BLaER1 (cell line): ENCODE data around the gene GCNT3.
"Not testable (repeated sequence)": the region's sequence is repeated elsewhere in the genome, so short reads cannot be mapped to it uniquely, and the experiment has no call there.

Source experiments
- H3K27ac ChIP-seq: shearing (Covaris generic); formaldehyde crosslinking; 2 replicates; pipeline ENCODE4 v1.8.1; 2022
- H3K27me3 ChIP-seq: shearing (Covaris generic); formaldehyde crosslinking; 2 replicates; pipeline ENCODE4 v1.8.1; 2022
- H3K36me3 ChIP-seq: shearing (Covaris generic); formaldehyde crosslinking; 2 replicates; pipeline ENCODE4 v1.8.1; 2022
- H3K4me1 ChIP-seq: shearing (Covaris generic); formaldehyde crosslinking; 2 replicates; pipeline ENCODE4 v1.8.1; 2022
- H3K4me2 ChIP-seq: shearing (Covaris generic); formaldehyde crosslinking; 2 replicates; pipeline ENCODE4 v1.8.1; 2022
- H3K4me3 ChIP-seq: shearing (Covaris generic); formaldehyde crosslinking; 2 replicates; pipeline ENCODE4 v1.8.1; 2022
- H3K9ac ChIP-seq: shearing (Covaris generic); formaldehyde crosslinking; 2 replicates; pipeline ENCODE4 v1.8.1; 2022
- H3K9me3 ChIP-seq: shearing (Covaris generic); formaldehyde crosslinking; 2 replicates; pipeline ENCODE4 v1.8.1; 2022
- H4K20me1 ChIP-seq: shearing (Covaris generic); formaldehyde crosslinking; 2 replicates; pipeline ENCODE4 v1.8.1; 2022
- Cebpa-rat ChIP-seq: shearing (Covaris generic); IDR thresholded peaks from 2 replicates; pipeline ENCODE4 v1.8.1; 2022

The GCNT3 gene

GRCh38 chr15:59615661-59616060, 4.1 kb downstream of the GCNT3 start:
- Histone ChIP-seq H3K4me2 (peak overlapping the region; percentile 80), H3K27ac (peak overlapping the region; percentile 84), H4K20me1 (no peaks in the 10 kb centered on the region), H3K9me3 (peaks cover 13% of the 10 kb centered on the region; the same call in 1 of the 2 replicates), H3K9ac (no peak overlapping the region), H3K4me3 (peak overlapping the region; percentile 47; the same call in 1 of the 2 replicates), H3K36me3 (no peaks in the 10 kb centered on the region), H3K4me1 (peaks cover 18% of the 10 kb centered on the region), H3K27me3 (no peaks in the 10 kb centered on the region)
- no peak for TF ChIP-seq Cebpa-rat

- no peaks in the 10 kb centered on the region for H3K27me3 ChIP-seq
- H3K4me1 ChIP-seq: peaks cover 18% of the 10 kb centered on the region
- no peak overlapping the region for H3K9ac ChIP-seq
Measured at GRCh38 chr15:59616379-59616778, 4.8 kb downstream of the GCNT3 start.

GRCh38 chr15:59618406-59618805, 6.8 kb downstream of the GCNT3 start:
- H4K20me1 ChIP-seq: no peaks in the 10 kb centered on the region
- H3K4me2 ChIP-seq: no peak overlapping the region
- no peak overlapping the region for H3K9ac ChIP-seq
- no peaks in the 10 kb centered on the region for H3K27me3 ChIP-seq
- H3K36me3 ChIP-seq: no peaks in the 10 kb centered on the region
- H3K9me3 ChIP-seq: peaks cover 13% of the 10 kb centered on the region; the same call in 1 of the 2 replicates
- no peak overlapping the region for H3K27ac ChIP-seq
- peaks cover 18% of the 10 kb centered on the region for H3K4me1 ChIP-seq
- H3K4me3 ChIP-seq: no peak overlapping the region
- TF ChIP-seq Cebpa-rat: no peak

More at GRCh38 chr15:59616379-59616778, 4.8 kb downstream of the GCNT3 start:
- Histone ChIP-seq H3K4me3 (no peak overlapping the region), H3K27ac (no peak overlapping the region), H3K9me3 (peaks cover 13% of the 10 kb centered on the region; the same call in 1 of the 2 replicates), H4K20me1 (no peaks in the 10 kb centered on the region), H3K4me2 (no peak overlapping the region), H3K36me3 (no peaks in the 10 kb centered on the region)
- no peak for TF ChIP-seq Cebpa-rat

GRCh38 chr15:59622289-59622688, 10.7 kb downstream of the GCNT3 start:
- Histone ChIP-seq H3K9me3 (no peaks in the 10 kb centered on the region), H3K27me3 (no peaks in the 10 kb centered on the region), H3K27ac (no peak overlapping the region), H3K4me1 (no peaks in the 10 kb centered on the region), H3K4me3 (no peak overlapping the region), H3K4me2 (no peak overlapping the region), H3K36me3 (no peaks in the 10 kb centered on the region), H4K20me1 (no peaks in the 10 kb centered on the region), H3K9ac (no peak overlapping the region)
- TF ChIP-seq Cebpa-rat: no peak

GRCh38 chr15:59632714-59633113, 21.1 kb downstream of the GCNT3 start:
- Histone ChIP-seq H3K36me3 (peaks cover 16% of the 10 kb centered on the region), H4K20me1 (no peaks in the 10 kb centered on the region), H3K9ac (no peak overlapping the region), H3K4me3 (no peak overlapping the region), H3K27me3 (no peaks in the 10 kb centered on the region), H3K9me3 (no peaks in the 10 kb centered on the region), H3K27ac (no peak overlapping the region), H3K4me2 (no peak overlapping the region), H3K4me1 (no peaks in the 10 kb centered on the region)
- TF ChIP-seq Cebpa-rat: no peak

- Histone ChIP-seq H3K4me3 (no peak overlapping the region), H3K36me3 (peaks cover 49% of the 10 kb centered on the region), H4K20me1 (no peaks in the 10 kb centered on the region; the same call in 1 of the 2 replicates), H3K27me3 (no peaks in the 10 kb centered on the region), H3K9me3 (no peaks in the 10 kb centered on the region), H3K4me2 (no peak overlapping the region), H3K27ac (no peak overlapping the region), H3K4me1 (no peaks in the 10 kb centered on the region), H3K9ac (no peak overlapping the region)
- TF ChIP-seq Cebpa-rat: no peak
Measured at GRCh38 chr15:59636184-59636583, 24.6 kb downstream of the GCNT3 start.

- not testable (repeated sequence) for H3K4me3 ChIP-seq, H3K4me2 ChIP-seq, H3K9ac ChIP-seq, H3K9me3 ChIP-seq, H3K4me1 ChIP-seq, H4K20me1 ChIP-seq, H3K27ac ChIP-seq, H3K27me3 ChIP-seq
- peaks cover 61% of the 10 kb centered on the region for H3K36me3 ChIP-seq
Measured at GRCh38 chr15:59637507-59637906, 25.9 kb downstream of the GCNT3 start.

GRCh38 chr15:59642351-59642750, 30.8 kb downstream of the GCNT3 start:
- H3K36me3 ChIP-seq: peaks cover 90% of the 10 kb centered on the region
- no peak for TF ChIP-seq Cebpa-rat
- H3K27me3 ChIP-seq: no peaks in the 10 kb centered on the region
- no peak overlapping the region for H3K9ac ChIP-seq
- H3K4me2 ChIP-seq: no peak overlapping the region
- no peaks in the 10 kb centered on the region for H3K9me3 ChIP-seq
- no peak overlapping the region for H3K4me3 ChIP-seq
- H3K4me1 ChIP-seq: no peaks in the 10 kb centered on the region
- no peak overlapping the region for H3K27ac ChIP-seq
- H4K20me1 ChIP-seq: peaks cover 34% of the 10 kb centered on the region

GRCh38 chr15:59644756-59645155, 33.2 kb downstream of the GCNT3 start:
- Histone ChIP-seq H4K20me1 (peaks cover 41% of the 10 kb centered on the region; the same call in 1 of the 2 replicates), H3K9me3 (no peaks in the 10 kb centered on the region), H3K27ac (no peak overlapping the region), H3K9ac (no peak overlapping the region), H3K4me2 (no peak overlapping the region), H3K4me3 (no peak overlapping the region), H3K27me3 (no peaks in the 10 kb centered on the region), H3K36me3 (peaks cover 90% of the 10 kb centered on the region), H3K4me1 (no peaks in the 10 kb centered on the region)
- no peak for TF ChIP-seq Cebpa-rat

GRCh38 chr15:59645812-59646211, 34.2 kb downstream of the GCNT3 start:
- not testable (repeated sequence) for H3K27ac ChIP-seq, H3K27me3 ChIP-seq, H3K9ac ChIP-seq, H3K4me1 ChIP-seq, H3K4me3 ChIP-seq, H3K9me3 ChIP-seq, H3K4me2 ChIP-seq
- peaks cover 91% of the 10 kb centered on the region for H3K36me3 ChIP-seq
- peaks cover 50% of the 10 kb centered on the region; the same call in 1 of the 2 replicates for H4K20me1 ChIP-seq

- Histone ChIP-seq H3K4me3 (no peak overlapping the region), H3K9me3 (no peaks in the 10 kb centered on the region), H3K4me2 (no peak overlapping the region), H3K9ac (no peak overlapping the region), H3K36me3 (peaks cover 91% of the 10 kb centered on the region), H3K4me1 (no peaks in the 10 kb centered on the region), H3K27ac (no peak overlapping the region), H3K27me3 (no peaks in the 10 kb centered on the region), H4K20me1 (peaks cover 54% of the 10 kb centered on the region; the same call in 1 of the 2 replicates)
- no peak for TF ChIP-seq Cebpa-rat
Measured at GRCh38 chr15:59646277-59646676, 34.7 kb downstream of the GCNT3 start.
